Hepatocyte (in vitro differentiated cells): Measurements from ENCODE around the gene ENOX1. TPM values are rescaled to one million over a fixed set of nuclear protein-coding genes. Genes with fewer than 3 reads are reported as not detected.

Experiments
- DNase-seq: peaks from one replicate; pipeline ENCODE4 v3.0.0-alpha.2; 2016; ENCODE audit warnings: low spot score
- H2AFZ ChIP-seq: fragments of 200-600 bp; sonication (generic); 2 replicates; pipeline ENCODE4 v1.6.0; 2016; ENCODE audit warnings: antibody characterized with exemption, mild to moderate bottlenecking
- H3K27ac ChIP-seq: fragments of 200-600 bp; sonication (generic); 2 replicates; pipeline ENCODE4 v1.5.1; 2016; ENCODE audit warnings: mild to moderate bottlenecking
- H3K27me3 ChIP-seq: fragments of 200-600 bp; sonication (generic); 2 replicates; pipeline ENCODE4 v1.6.1; 2016
- H3K36me3 ChIP-seq: fragments of 200-600 bp; sonication (generic); replicated peaks from 2 replicates; pipeline ENCODE4 v1.5.1; 2016; ENCODE audit warnings: low read depth; ENCODE audit not compliant: insufficient read depth
- H3K4me1 ChIP-seq: fragments of 200-600 bp; sonication (generic); 2 replicates; pipeline ENCODE4 v1.5.1; 2016; ENCODE audit warnings: mild to moderate bottlenecking, moderate library complexity; ENCODE audit not compliant: insufficient read depth
- H3K4me2 ChIP-seq: fragments of 200-600 bp; sonication (generic); 2 replicates; pipeline ENCODE4 v1.6.0; 2016
- H3K4me3 ChIP-seq: fragments of 200-600 bp; sonication (generic); 2 replicates; pipeline ENCODE4 v1.5.1; 2016; ENCODE audit warnings: mild to moderate bottlenecking
- H3K79me2 ChIP-seq: fragments of 200-600 bp; sonication (generic); 2 replicates; pipeline ENCODE4 v1.6.0; 2017; ENCODE audit warnings: mild to moderate bottlenecking
- H3K9me2 ChIP-seq: fragments of 200-600 bp; sonication (generic); replicated peaks from 2 replicates; pipeline ENCODE4 v1.6.0; 2017; ENCODE audit warnings: mild to moderate bottlenecking; ENCODE audit not compliant: insufficient read depth
- H3K9me3 ChIP-seq: fragments of 200-600 bp; sonication (generic); 2 replicates; pipeline ENCODE4 v1.5.1; 2016; ENCODE audit warnings: low read depth, mild to moderate bottlenecking
- H4K20me1 ChIP-seq: fragments of 200-600 bp; sonication (generic); 2 replicates; pipeline ENCODE4 v1.6.0; 2016; ENCODE audit warnings: mild to moderate bottlenecking; ENCODE audit not compliant: insufficient read depth, poor library complexity, severe bottlenecking
- EZH2 ChIP-seq: fragments of 200-600 bp; sonication (generic); IDR thresholded peaks from 2 replicates; pipeline ENCODE4 v1.6.1; 2016; ENCODE audit warnings: antibody characterized with exemption, mild to moderate bottlenecking, borderline replicate concordance
- EZH2phosphoT487 ChIP-seq: fragments of 200-600 bp; sonication (generic); IDR thresholded peaks from one replicate; pipeline ENCODE4 v1.6.1; 2018; ENCODE audit warnings: antibody characterized with exemption, mild to moderate bottlenecking, low read depth, moderate library complexity; ENCODE audit not compliant: unreplicated experiment, severe bottlenecking
- WGBS: methylation state at CpG from one replicate; pipeline ENCODE4 v1.1.6; 2016; ENCODE audit warnings: low lambda C conversion rate; ENCODE audit errors: missing lambda C conversion rate; 5-methylcytosine and 5-hydroxymethylcytosine counted together
- polyA plus RNA-seq: library from polyadenylated mRNA; unstranded; fragments of >200 nt; fragmentation: Nextera tagmentation; extraction: Ambion mirVana; gene quantifications from 2 replicates; pipeline ENCODE4 v1.2.1, GENCODE V29; 2016
- total RNA-seq: library from RNA; depleted of rRNA; stranded (reverse); fragments of >200 nt; gene quantifications from 2 replicates; pipeline ENCODE4 v1.2.3, GENCODE V29; 2014
- TF ChIP-seq, protein P1 (sequence below): fragments of 200-600 bp; sonication (generic); IDR thresholded peaks from 2 replicates; pipeline ENCODE4 v1.5.1; 2016; ENCODE audit warnings: antibody characterized with exemption, mild to moderate bottlenecking; ENCODE audit not compliant: poor library complexity

Gene ENOX1
- total and polyA plus RNA-seq, 2 experiments from 2014 or later = 2.4 to 4.0 TPM

- no peak for DNase-seq
- 84% methylated on average over 3 of the region's 3 CpGs for WGBS
- H3K27me3 ChIP-seq = no peaks in the 10 kb centered on the region
- H3K4me3 ChIP-seq = no peak overlapping the region
- no peaks in the 10 kb centered on the region for H3K9me3 ChIP-seq
- H3K4me2 ChIP-seq = no peak overlapping the region
- TF ChIP-seq, protein P1, sequence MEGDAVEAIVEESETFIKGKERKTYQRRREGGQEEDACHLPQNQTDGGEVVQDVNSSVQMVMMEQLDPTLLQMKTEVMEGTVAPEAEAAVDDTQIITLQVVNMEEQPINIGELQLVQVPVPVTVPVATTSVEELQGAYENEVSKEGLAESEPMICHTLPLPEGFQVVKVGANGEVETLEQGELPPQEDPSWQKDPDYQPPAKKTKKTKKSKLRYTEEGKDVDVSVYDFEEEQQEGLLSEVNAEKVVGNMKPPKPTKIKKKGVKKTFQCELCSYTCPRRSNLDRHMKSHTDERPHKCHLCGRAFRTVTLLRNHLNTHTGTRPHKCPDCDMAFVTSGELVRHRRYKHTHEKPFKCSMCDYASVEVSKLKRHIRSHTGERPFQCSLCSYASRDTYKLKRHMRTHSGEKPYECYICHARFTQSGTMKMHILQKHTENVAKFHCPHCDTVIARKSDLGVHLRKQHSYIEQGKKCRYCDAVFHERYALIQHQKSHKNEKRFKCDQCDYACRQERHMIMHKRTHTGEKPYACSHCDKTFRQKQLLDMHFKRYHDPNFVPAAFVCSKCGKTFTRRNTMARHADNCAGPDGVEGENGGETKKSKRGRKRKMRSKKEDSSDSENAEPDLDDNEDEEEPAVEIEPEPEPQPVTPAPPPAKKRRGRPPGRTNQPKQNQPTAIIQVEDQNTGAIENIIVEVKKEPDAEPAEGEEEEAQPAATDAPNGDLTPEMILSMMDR = no peak
- TF ChIP-seq EZH2phosphoT487 (no peak), EZH2 (no peak)
- H3K27ac ChIP-seq = no peak overlapping the region
- H3K4me1 ChIP-seq = no peaks in the 10 kb centered on the region
- H4K20me1 ChIP-seq = no peaks in the 10 kb centered on the region
- H2AFZ ChIP-seq = no peak overlapping the region
- H3K36me3 ChIP-seq = no peaks in the 10 kb centered on the region
- H3K79me2 ChIP-seq = no peaks in the 10 kb centered on the region
- no peaks in the 10 kb centered on the region for H3K9me2 ChIP-seq
Measured at GRCh38 chr13:43631106-43631505, 155.7 kb downstream of the ENOX1 start.

DNA sequence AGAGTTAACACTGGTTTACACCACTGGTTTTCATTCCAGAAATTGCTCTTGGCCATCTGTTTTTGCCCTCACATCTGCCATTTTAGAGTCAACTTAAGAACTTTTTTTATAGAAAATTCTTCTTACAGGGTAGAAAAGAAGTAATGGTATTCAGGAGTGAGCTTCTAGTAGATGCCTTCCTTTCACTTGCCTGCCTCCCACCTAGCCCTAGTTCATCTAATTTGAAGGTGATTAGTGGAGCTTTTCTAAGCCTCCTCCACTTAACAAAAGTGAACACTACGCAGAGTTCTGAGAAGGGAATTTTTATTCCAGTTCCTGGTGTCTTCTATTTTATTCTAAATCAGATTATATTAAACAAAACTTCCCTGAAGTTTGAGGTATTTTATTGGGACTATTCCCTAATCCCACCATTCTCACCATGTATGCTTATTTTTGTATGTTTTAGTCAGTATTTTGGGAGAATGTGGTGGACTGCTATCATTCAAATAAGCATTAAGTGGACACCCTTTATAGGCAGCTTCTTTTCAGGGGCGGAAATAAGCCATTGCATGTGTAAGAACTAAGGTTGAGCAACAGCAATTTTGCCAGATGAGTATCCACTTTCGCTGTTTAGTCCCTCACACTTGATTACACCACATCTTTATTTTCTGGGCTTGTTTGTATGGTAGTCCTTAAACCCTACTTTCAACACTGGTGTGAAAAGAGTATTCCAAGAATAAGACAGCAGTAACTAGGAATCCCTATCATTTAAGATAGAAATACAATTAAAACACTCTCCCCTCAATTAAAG lies 156.9 kb downstream of the ENOX1 start:
- H2AFZ ChIP-seq = no peak overlapping the region
- H3K4me3 ChIP-seq = no peak overlapping the region

GRCh38 chr13:43626994-43627393 lies 159.8 kb downstream of the ENOX1 start:
- no peak for DNase-seq
- H3K4me2 ChIP-seq = no peak overlapping the region
- no peaks in the 10 kb centered on the region for H3K36me3 ChIP-seq
- no peaks in the 10 kb centered on the region for H3K9me3 ChIP-seq
- WGBS = 87% methylated on average over 2 of the region's 2 CpGs
- no peak overlapping the region for H3K4me3 ChIP-seq
- TF ChIP-seq, protein P1 = no peak
- TF ChIP-seq EZH2phosphoT487 (no peak), EZH2 (no peak)
- H3K4me1 ChIP-seq = no peaks in the 10 kb centered on the region
- no peaks in the 10 kb centered on the region for H3K27me3 ChIP-seq
- no peak overlapping the region for H3K27ac ChIP-seq
- H2AFZ ChIP-seq = no peak overlapping the region
- H4K20me1 ChIP-seq = no peaks in the 10 kb centered on the region
- no peaks in the 10 kb centered on the region for H3K79me2 ChIP-seq
- H3K9me2 ChIP-seq = no peaks in the 10 kb centered on the region

More for the DNA sequence above, 156.9 kb downstream of the ENOX1 start:
- DNase-seq = no peak
- TF ChIP-seq, protein P1 = no peak
- TF ChIP-seq EZH2phosphoT487 (no peak), EZH2 (no peak)
- Histone ChIP-seq H3K36me3 (no peaks in the 10 kb centered on the region), H3K4me1 (no peaks in the 10 kb centered on the region), H3K27me3 (no peaks in the 10 kb centered on the region), H3K27ac (no peak overlapping the region), H3K79me2 (no peaks in the 10 kb centered on the region), H3K9me2 (no peaks in the 10 kb centered on the region), H3K9me3 (no peaks in the 10 kb centered on the region), H4K20me1 (no peaks in the 10 kb centered on the region), H3K4me2 (no peak overlapping the region)
- 86% methylated on average over 3 of the region's 3 CpGs for WGBS
